Smooth muscle cell of the coronary artery (primary cell): Measurements from ENCODE around the gene CAMKK1. TPM values are rescaled to one million over a fixed set of nuclear protein-coding genes. Genes with fewer than 3 reads are reported as not detected.

Source experiments
- total RNA-seq: library from RNA; depleted of rRNA; stranded (reverse); fragments of >200 nt; gene quantifications from 2 replicates; pipeline ENCODE4 v1.2.3, GENCODE V29; 2014; ENCODE audit warnings: low replicate concordance

CAMKK1 gene
- 2.3 and 5.6 TPM in 2 replicates for total RNA-seq

DNA sequence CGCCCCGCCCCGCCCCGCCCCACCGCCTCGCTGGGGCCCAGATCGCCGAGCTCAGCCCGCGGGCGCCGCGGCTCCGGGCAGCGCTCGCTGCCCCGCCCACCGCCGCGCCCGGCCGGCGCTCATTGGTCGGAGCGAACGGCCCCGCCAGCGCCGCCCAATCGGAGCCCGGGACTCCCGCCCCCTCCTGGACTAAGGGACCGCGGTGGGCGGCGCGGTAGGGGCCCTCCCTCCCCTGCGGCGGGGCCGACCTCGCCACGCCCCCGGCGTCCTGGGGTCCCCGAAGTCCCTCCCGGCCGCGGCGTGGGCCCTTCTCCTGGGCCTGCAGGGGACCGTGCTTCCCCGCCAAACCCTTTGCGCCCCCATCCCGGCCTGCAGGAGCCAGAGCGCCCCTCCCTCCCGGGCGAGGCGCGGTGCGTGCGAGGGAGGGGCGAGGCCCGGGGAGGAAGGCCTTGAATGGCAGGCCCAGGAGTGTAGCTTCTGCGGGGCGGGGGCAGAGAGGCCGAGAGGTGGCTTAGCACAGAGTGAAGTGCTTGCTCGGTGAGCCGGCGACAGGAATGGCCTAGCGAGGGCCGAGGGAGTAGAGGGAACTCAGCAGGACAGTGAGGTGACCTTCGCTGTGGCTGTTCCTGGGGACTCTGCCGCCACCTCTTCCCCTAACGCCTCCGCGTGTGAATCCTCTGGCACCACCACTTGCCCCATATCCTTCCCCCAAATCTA lies at the start of gene CAMKK1:
TSS of gene CAMKK1 (minus strand) at position 51 of the 717 bp plus-strand sequence. CDS start 7,366 bp downstream, outside the sequence.

DNA sequence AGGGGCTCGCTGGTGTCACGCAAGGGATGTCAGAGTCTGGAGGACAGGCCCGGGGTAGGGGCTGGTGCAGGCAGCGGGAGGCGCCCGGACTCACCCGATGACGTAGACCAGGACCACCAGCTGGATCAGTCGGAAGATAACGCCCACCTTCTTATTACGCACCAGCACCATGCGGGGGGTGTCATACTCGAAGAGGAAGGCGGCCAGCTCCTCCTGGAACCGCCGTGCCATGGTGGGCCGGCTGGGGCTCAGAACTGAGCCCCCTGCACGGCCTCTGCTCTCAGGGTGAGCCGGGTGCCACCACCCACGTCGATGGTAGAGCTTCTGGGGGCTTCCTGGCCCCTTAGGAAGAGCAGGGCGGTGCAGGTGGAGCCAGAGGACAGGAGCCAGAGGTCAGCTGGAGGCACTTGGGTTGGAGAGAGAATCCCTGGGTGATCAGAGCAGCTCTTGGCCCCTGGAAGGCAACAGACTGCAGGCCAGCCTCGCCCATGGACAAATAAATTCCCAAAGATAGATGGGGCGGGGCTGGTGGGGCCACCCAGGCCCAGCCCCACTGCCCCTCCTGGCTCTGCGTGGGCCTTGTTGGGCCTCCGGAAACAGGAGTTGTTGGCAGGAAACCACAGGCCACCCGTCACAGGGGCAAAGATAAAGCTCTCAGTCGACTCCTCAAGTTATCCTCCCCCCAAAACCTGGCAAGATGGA lies 23.3 kb upstream of the CAMKK1 start, which contains the start of gene P2RX1:
TSS of gene P2RX1 (minus strand) at position 471 of the 702 bp plus-strand sequence. CDS start at position 231, 240 bp downstream.

DNA sequence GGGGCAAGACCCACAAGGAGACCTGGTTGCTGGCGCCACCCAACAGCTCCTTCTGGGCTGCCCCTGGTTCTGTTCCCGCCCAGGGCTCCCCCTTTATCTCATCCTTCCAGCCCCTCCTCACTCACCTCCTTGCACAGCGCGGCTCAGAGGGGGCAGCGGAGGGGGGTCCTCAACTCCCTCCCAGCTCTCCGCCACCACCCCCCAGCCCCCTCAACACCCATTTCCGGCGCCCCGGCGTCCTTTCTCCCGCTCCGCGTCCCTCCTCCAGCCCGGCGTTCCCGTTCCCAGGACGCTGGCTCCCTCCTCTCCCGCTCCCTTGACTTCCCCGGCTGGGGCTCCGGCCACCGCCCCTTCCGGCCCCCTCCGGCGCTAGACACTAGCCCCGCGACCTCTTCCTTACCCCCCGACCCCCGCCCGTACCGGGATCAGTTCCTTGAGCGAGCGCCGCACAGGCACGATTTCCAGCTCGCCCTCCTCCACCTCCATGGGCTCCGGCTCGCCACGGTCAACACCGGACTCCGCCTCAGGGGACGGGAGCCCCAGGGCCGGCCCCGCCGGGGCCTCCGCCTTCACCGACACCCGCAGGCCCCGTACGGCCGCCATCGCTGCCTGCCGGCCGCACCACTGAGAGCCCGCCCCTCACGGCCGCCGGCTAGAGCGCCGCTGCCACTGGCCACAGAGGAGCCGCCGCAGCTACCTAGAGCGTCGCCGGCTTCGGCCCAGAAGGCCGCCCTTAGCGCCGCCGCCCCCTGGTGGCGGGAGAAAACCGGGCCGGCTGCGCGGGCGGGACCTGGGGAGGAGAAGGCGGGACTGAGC lies 47.0 kb downstream of the CAMKK1 start, which contains the start of gene NCBP3:
TSS of gene NCBP3 (minus strand) at position 626 of the 816 bp plus-strand sequence. CDS start at position 603, 23 bp downstream.

Other genes with a start within 250 kb of the CAMKK1 start
- 81.9 and 210 TPM in 2 replicates for gene TAX1BP3, start 224.5 kb downstream of the CAMKK1 start, total RNA-seq
- gene EMC6, start 224.2 kb downstream of the CAMKK1 start, total RNA-seq, result 4.9 and 18.9 TPM in 2 replicates
- gene P2RX5, start 196.9 kb downstream of the CAMKK1 start, total RNA-seq, result 0.38 TPM in 1 of 2 replicates, not detected in the other
- gene HASPIN, start 169.2 kb downstream of the CAMKK1 start, total RNA-seq, result 0.23 and 1.8 TPM in 2 replicates
- gene ITGAE, start 91.9 kb downstream of the CAMKK1 start, total RNA-seq, result 15.4 and 23.8 TPM in 2 replicates
- gene NCBP3, start 46.8 kb downstream of the CAMKK1 start, total RNA-seq, result 10.5 and 15.7 TPM in 2 replicates
- gene P2RX1, start 23.4 kb upstream of the CAMKK1 start, total RNA-seq, result under 0.01 and 1.3 TPM in 2 replicates
- 2.6 and 2.7 TPM in 2 replicates for gene ATP2A3, start 71.4 kb upstream of the CAMKK1 start, total RNA-seq
- gene ZZEF1, start 250.0 kb upstream of the CAMKK1 start, total RNA-seq, result 17.7 and 20.5 TPM in 2 replicates